K562 (cell line): ENCODE data around the gene KCNQ4. TPM values are rescaled to one million over a fixed set of nuclear protein-coding genes. Genes with fewer than 3 reads are reported as not detected.
A peak's percentile ranks its signal among the peaks of the same experiment; 100 is the strongest.

ENCODE experiments used
- ATAC-seq: fragments of 200-7000 bp; cut with Tn5 transposase; 3 replicates; pipeline ENCODE4 v1.9.1; 2020; ENCODE audit warnings: moderate library complexity
- BruUV-seq: library from RNA; stranded (reverse); fragments of 400-500 nt; replicated peaks from 2 replicates; lab custom pipeline; 2021; lab: Mats Ljungman, UMichigan
- CTCF ChIA-PET: fragments of 300-600 bp; formaldehyde crosslinking; extraction: SDS; loops from one replicate; lab custom pipeline; 2021; ENCODE audit warnings: low intra/inter-chr PET ratio; lab: Yijun Ruan, JAX
- POLR2A ChIA-PET: fragments of 300-600, 350-650 bp; sonication (Branson Sonifier 250); formaldehyde crosslinking; extraction: SDS; loops from one replicate; lab custom pipeline; 2021; ENCODE audit warnings: antibody characterized with exemption, inconsistent platforms; lab: Yijun Ruan, JAX
- DNase-seq, 4 experiments: peaks; one replicate each; pipeline versions ENCODE4 v3.0.0 to v3.0.0-alpha.2; 2011 to 2018; ENCODE audit warnings: low spot score in 3 of 4, mixed read lengths in 3 of 4; ENCODE audit errors: extremely low read depth in 1 of 4
- FAIRE-seq: peaks from 2 replicates; lab custom pipeline; 2011; peaks lifted over from hg19 to GRCh38; lab: Jason Lieb, UNC
- H2AFZ ChIP-seq: 2 replicates; pipeline ENCODE4 v1.6.0; 2011; ENCODE audit warnings: low read depth, low read length, control low read depth, inconsistent platforms
- H3K27ac ChIP-seq: fragments of 200-600 bp; 3 replicates; pipeline ENCODE4 v1.8.0; 2011; ENCODE audit warnings: low read depth, mild to moderate bottlenecking, control low read depth, inconsistent platforms, low read length, moderate library complexity, mixed read lengths; ENCODE audit errors: extremely low read depth
- H3K27me3 ChIP-seq, 2 experiments: fragments of 300-600 bp in 1 of 2; 2 replicates in 1 of 2; 3 replicates in 1 of 2; pipeline versions ENCODE4 v1.6.0 to v1.8.0; 2011; ENCODE audit warnings: inconsistent platforms in 2 of 2, low read length in 2 of 2, mild to moderate bottlenecking in 1 of 2, mixed read lengths in 1 of 2, moderate library complexity in 1 of 2; ENCODE audit not compliant: control insufficient read depth in 2 of 2, insufficient read depth in 2 of 2
- H3K36me3 ChIP-seq: fragments of 300-600 bp; 3 replicates; pipeline ENCODE4 v1.8.0; 2011; ENCODE audit warnings: mild to moderate bottlenecking, low read length, inconsistent platforms; ENCODE audit not compliant: control insufficient read depth, insufficient read depth
- H3K4me1 ChIP-seq, 2 experiments: fragments of 200-600 bp in 1 of 2; replicated peaks in 1 of 2; 2 replicates in 1 of 2; 3 replicates in 1 of 2; pipeline versions ENCODE4 v1.5.1 to v1.8.0; 2011; ENCODE audit warnings: inconsistent platforms in 2 of 2, low read length in 2 of 2, mild to moderate bottlenecking in 1 of 2, mixed read lengths in 1 of 2, moderate library complexity in 1 of 2; ENCODE audit not compliant: control insufficient read depth in 2 of 2, insufficient read depth in 2 of 2
- H3K4me2 ChIP-seq: 2 replicates; pipeline ENCODE4 v1.6.1; 2011; ENCODE audit warnings: low read length, control low read depth, inconsistent platforms, mixed read lengths; ENCODE audit not compliant: insufficient read depth
- H3K4me3 ChIP-seq: fragments of 200-600 bp; sonication (generic), shearing (Covaris generic); 2 replicates; pipeline ENCODE4 v1.5.1; 2016; ENCODE audit warnings: control low read depth, inconsistent platforms
- H3K79me2 ChIP-seq: fragments of 200-600 bp; 3 replicates; pipeline ENCODE4 v1.8.0; 2011; ENCODE audit warnings: low read length, inconsistent platforms; ENCODE audit not compliant: control insufficient read depth, insufficient read depth
- H3K9ac ChIP-seq, 2 experiments: 2 replicates each; pipeline versions ENCODE4 v1.6.0 to v1.6.1; 2011; ENCODE audit warnings: low read depth in 2 of 2, low read length in 2 of 2, control low read depth in 1 of 2, inconsistent platforms in 1 of 2, mild to moderate bottlenecking in 1 of 2, mixed read lengths in 1 of 2; ENCODE audit not compliant: insufficient read depth in 1 of 2
- H3K9me1 ChIP-seq: one replicate; pipeline ENCODE4 v1.6.0; 2011; ENCODE audit warnings: inconsistent platforms, mild to moderate bottlenecking, low read length, moderate library complexity; ENCODE audit not compliant: control insufficient read depth, insufficient read depth
- H3K9me3 ChIP-seq: replicated peaks from 2 replicates; pipeline ENCODE4 v1.5.1; 2011; ENCODE audit warnings: low read depth, low read length, inconsistent platforms; ENCODE audit not compliant: control insufficient read depth, insufficient read depth
- H4K20me1 ChIP-seq: replicated peaks from 2 replicates; pipeline ENCODE4 v1.6.1; 2011; ENCODE audit warnings: low read length, inconsistent platforms, mixed read lengths; ENCODE audit not compliant: control insufficient read depth, insufficient read depth
- BCOR ChIP-seq: fragments of 450-650 bp; IDR thresholded peaks from 2 replicates; pipeline ENCODE4 v1.6.1; 2016
- CBFA2T3 ChIP-seq: fragments of 450-650 bp; IDR thresholded peaks from 2 replicates; pipeline ENCODE4 v1.6.1; 2017
- EHMT2 ChIP-seq: fragments of 450-650 bp; IDR thresholded peaks from 2 replicates; pipeline ENCODE4 v1.6.1; 2018; ENCODE audit warnings: antibody characterized with exemption
- FOXJ2 ChIP-seq: fragments of 200-800 bp; sonication (Bioruptor generic); IDR thresholded peaks from 2 replicates; pipeline ENCODE4 v1.6.1; 2016; ENCODE audit warnings: missing genetic modification characterization, missing compliant biosample characterization
- MTA2 ChIP-seq: fragments of 450-650 bp; IDR thresholded peaks from 2 replicates; pipeline ENCODE4 v1.6.1; 2016; ENCODE audit warnings: low read depth
- RBM25 ChIP-seq: fragments of 200-400 bp; formaldehyde crosslinking; IDR thresholded peaks from 2 replicates; pipeline ENCODE4 v1.6.1; 2018; ENCODE audit warnings: low read length, low read depth, moderate library complexity; ENCODE audit not compliant: severe bottlenecking
- RCOR1 ChIP-seq, 2 experiments: IDR thresholded peaks; 2 replicates each; pipeline ENCODE4 v1.6.1; 2012; ENCODE audit warnings: low read depth in 2 of 2, low read length in 2 of 2, borderline replicate concordance in 1 of 2, improper control_type of control experiment in 1 of 2
- ZFP36 ChIP-seq: fragments of 150-350 bp; IDR thresholded peaks from 2 replicates; pipeline ENCODE4 v1.6.1; 2018; ENCODE audit warnings: low read length, low read depth; ENCODE audit not compliant: partially characterized antibody
- ZNF316 ChIP-seq: fragments of 450-650 bp; IDR thresholded peaks from 2 replicates; pipeline ENCODE4 v1.6.1; 2016
- WGBS: fragments of 100-300 bp; shearing (Covaris generic); methylation state at CpG from one replicate; pipeline ENCODE4 v1.1.6; 2016; ENCODE audit warnings: low coverage, mixed read lengths; ENCODE audit not compliant: insufficient coverage; ENCODE audit errors: missing lambda C conversion rate; 5-methylcytosine and 5-hydroxymethylcytosine counted together
- in situ Hi-C: fragments of 300-500 bp; cut with MboI; formaldehyde crosslinking; loops from 4 replicates; pipeline ENCODE4 v1.15.0; 2018; ENCODE audit warnings: inconsistent platforms, mixed read lengths
- intact Hi-C: fragments of 100-400 bp; cut with micrococcal nuclease; formaldehyde crosslinking; loops from 2 replicates; pipeline ENCODE4 v1.14.2; 2022
- polyA plus RNA-seq, 8 experiments: library from polyadenylated mRNA; depleted of rRNA in 4 of 8; stranded (reverse) in 5 of 8; unstranded in 3 of 8; fragments of >200 nt; fragmentation: Nextera tagmentation in 2 of 8; fragmentation: Illumina TruSeq in 1 of 8; extraction: Ambion mirVana in 2 of 8; extraction: Trizol in 1 of 8; gene quantifications; 2 replicates each; pipeline versions ENCODE4 v1.2.1 to v1.2.3, GENCODE V29; 2011 to 2014; ENCODE audit warnings: inconsistent platforms in 1 of 8, missing spikeins in 1 of 8
- total RNA-seq, 7 experiments: library from RNA; depleted of rRNA in 6 of 7; stranded (reverse); fragments of >200 nt in 6 of 7; fragmentation: Illumina TruSeq in 2 of 7; extraction: Trizol in 2 of 7; gene quantifications; 2 replicates each; pipeline versions ENCODE4 v1.2.1 to v1.2.3, GENCODE V29; 2011 to 2021; ENCODE audit warnings: low replicate concordance in 1 of 7
- TF ChIP-seq, protein P1 (sequence below), 2 experiments: fragments of 450-650 bp; IDR thresholded peaks; 2 replicates each; pipeline ENCODE4 v1.6.1; 2016; ENCODE audit warnings: mild to moderate bottlenecking in 2 of 2, borderline replicate concordance in 1 of 2, low read depth in 1 of 2, moderate library complexity in 1 of 2

Gene KCNQ4
- total and polyA plus RNA-seq, 9 of the 15 experiments (the other 6 are each of a cell fraction or from before 2014, with no cell fraction given): 0.07 to 4.1 (median 0.79) TPM

DNA sequence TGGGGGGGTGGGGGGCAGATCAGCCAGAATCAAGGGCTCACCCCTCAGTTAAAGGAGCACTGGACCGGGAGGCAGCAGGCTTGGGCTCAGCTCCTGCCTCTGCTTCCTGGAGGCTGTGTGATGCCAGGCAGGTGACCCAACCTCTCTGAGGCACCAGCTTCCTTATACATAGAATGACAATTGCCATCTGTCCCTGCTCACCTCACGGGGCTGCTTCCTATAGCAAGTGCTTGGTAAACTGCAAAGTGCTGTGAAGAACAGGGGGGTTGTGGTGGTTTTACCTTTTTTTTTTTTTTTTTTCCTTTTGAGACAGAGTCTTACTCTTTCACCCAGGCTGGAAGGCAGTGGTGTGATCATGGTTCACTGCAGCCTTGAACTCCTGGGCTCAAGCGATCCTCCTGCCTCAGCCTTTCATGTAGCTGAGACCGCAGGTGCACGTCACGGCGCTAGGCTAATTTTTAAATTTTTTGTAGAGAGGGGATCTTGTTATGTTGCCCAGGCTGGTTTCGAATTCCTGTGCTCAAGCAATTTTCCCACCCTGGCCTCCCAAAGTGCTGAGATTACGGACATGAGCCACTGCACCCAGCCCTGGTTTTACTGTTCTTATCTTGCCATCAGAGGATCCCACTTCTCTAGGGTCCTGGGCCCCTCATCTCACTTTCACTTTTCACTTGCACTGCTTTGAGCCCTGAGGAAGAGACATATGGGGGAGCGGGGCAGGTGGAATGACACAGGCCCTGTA lies 11.6 kb downstream of the KCNQ4 start:
- peaks cover 11 to 25% of the 10 kb centered on the region in 2 experiments for H3K4me1 ChIP-seq
- FAIRE-seq (no peak), ATAC-seq (no peak), DNase-seq (no peak)
- TF ChIP-seq ZFP36: peak; percentile 72
- TF ChIP-seq RBM25: peak; percentile 54
- no peak for TF ChIP-seq RCOR1 (IDR thresholded peaks at IDR 0.05; ENCODE audit: borderline replicate concordance in 1 of 2, low read depth in 2 of 2, low read length in 2 of 2)
- no peak for TF ChIP-seq ZNF316
- no peak for TF ChIP-seq MTA2
- no peak for TF ChIP-seq FOXJ2
- TF ChIP-seq CBFA2T3: no peak
- no peak for TF ChIP-seq EHMT2
- TF ChIP-seq, protein P1, sequence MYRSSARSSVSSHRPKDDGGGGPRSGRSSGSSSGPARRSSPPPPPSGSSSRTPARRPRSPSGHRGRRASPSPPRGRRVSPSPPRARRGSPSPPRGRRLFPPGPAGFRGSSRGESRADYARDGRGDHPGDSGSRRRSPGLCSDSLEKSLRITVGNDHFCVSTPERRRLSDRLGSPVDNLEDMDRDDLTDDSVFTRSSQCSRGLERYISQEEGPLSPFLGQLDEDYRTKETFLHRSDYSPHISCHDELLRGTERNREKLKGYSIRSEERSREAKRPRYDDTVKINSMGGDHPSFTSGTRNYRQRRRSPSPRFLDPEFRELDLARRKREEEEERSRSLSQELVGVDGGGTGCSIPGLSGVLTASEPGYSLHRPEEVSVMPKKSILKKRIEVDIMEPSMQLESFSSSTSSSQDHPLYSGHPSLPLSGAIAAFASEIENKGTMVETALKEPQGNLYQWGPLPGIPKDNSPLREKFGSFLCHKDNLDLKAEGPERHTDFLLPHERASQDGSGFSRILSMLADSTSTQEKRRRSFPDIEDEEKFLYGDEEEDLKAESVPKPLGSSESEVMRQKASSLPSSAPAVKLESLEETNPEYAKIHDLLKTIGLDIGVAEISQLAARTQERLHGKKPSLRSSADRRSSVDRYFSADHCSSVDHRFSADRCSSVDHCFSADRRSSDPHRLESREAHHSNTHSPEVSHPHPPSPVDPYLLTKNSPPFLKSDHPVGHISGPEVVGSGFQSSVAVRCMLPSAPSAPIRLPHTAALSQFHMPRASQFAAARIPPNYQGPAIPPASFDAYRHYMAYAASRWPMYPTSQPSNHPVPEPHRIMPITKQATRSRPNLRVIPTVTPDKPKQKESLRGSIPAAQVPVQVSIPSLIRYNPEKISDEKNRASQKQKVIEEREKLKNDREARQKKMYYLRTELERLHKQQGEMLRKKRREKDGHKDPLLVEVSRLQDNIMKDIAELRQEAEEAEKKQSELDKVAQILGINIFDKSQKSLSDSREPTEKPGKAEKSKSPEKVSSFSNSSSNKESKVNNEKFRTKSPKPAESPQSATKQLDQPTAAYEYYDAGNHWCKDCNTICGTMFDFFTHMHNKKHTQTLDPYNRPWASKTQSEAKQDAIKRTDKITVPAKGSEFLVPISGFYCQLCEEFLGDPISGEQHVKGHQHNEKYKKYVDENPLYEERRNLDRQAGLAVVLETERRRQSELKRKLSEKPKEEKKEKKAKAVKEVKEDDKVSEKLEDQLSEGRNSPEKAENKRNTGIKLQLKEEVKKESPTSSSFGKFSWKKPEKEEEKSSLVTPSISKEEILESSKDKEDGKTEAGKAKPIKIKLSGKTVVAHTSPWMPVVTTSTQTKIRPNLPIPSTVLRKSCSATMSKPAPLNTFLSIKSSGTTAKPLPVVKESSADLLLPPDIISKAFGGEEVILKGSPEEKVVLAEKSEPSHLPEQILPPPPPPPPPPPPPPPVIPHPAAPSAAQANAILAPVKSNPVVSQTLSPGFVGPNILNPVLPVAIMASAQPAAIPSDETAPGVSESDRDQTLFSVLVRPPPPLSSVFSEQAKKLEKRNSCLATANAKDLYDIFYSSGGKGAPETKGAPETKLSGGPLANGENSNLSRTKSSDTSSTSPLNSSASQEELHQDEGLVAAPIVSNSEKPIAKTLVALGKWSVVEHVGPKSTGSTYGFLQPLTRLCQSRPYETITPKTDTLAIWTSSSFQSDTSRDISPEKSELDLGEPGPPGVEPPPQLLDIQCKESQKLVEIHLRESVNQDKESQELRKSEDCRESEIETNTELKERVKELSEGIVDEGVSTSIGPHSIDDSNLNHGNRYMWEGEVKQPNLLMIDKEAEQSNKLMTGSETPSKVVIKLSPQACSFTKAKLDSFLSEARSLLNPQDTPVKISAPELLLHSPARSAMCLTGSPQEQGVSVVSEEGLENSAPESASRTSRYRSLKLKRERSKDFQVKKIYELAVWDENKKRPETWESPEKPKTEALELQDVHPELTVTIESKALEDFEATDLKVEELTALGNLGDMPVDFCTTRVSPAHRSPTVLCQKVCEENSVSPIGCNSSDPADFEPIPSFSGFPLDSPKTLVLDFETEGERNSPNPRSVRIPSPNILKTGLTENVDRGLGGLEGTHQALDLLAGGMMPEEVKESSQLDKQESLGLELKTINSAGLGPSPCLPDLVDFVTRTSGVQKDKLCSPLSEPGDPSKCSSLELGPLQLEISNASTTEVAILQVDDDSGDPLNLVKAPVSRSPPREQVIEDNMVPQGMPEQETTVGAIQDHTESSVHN (IDR thresholded peaks at IDR 0.05; ENCODE audit: borderline replicate concordance in 1 of 2, low read depth in 1 of 2): no peak
- TF ChIP-seq BCOR: 0 out of 2 replicates have a peak, but pooled peaks have one; percentile 39
- ChIA-PET CTCF (no interaction called here), POLR2A (interaction anchor here (0.5 to 1.1 kb wide), 6 partner anchors 8 to 737 kb away, joined by 3 to 4 read pairs (median 3); no protein-coding TSS in a partner anchor)
- intact Hi-C loops (no loop called here), in situ Hi-C loops (no loop called here)
- no peaks in the 10 kb centered on the region for H3K9me3 ChIP-seq
- H3K9ac ChIP-seq: peak overlapping the region in 1 of 2 experiments; percentile 20; a peak in 1 of 4 replicates
- no peak overlapping the region for H3K27ac ChIP-seq
- H3K36me3 ChIP-seq: no peaks in the 10 kb centered on the region
- H3K27me3 ChIP-seq: no peaks in the 10 kb centered on the region
- no TSS peak for BruUV-seq
- 70% methylated on average over 10 of the region's 10 CpGs for WGBS
- H3K79me2 ChIP-seq: no peaks in the 10 kb centered on the region
- H3K4me3 ChIP-seq: no peak overlapping the region
- H3K4me2 ChIP-seq: no peak overlapping the region
- H4K20me1 ChIP-seq: peaks cover 6% of the 10 kb centered on the region; the same call in 1 of the 2 replicates
- H3K9me1 ChIP-seq: no peaks in the 10 kb centered on the region
- H2AFZ ChIP-seq: no peak overlapping the region
